Medulla oblongata (tissue), 1 donor: Measurements from ENCODE around the gene MEGF9.

ENCODE experiments used
- DNase-seq: peaks from one replicate; pipeline ENCODE4 v3.0.0-alpha.2; 2015; ENCODE audit errors: extremely low spot score

MEGF9 gene

GRCh38 chr9:120730654-120731514, 16.6 kb upstream of the MEGF9 start:
- DNase-seq = no peak

DNA sequence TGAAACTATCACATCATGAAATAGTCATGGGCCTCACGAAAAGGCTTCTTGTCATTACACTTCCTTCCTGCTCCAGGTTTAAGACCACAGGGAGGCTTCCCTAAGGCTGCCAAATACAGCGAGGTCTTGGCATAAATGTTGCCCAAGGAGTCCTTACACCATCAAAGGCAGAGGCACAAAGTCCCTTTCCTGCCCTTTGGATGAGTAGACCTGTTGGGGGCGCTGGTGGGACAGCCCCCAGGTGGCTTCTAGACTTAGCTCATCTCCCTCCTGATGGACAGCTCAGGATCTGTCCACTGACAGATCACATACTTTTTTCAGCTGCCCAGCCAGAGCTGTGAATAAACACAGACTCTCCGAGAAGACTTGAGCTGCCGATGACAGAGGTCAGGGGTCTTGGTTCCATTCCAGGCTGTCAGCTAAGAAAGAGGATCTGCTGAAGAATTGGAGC, 15.5 kb upstream of the MEGF9 start:
- no peak for DNase-seq

DNA sequence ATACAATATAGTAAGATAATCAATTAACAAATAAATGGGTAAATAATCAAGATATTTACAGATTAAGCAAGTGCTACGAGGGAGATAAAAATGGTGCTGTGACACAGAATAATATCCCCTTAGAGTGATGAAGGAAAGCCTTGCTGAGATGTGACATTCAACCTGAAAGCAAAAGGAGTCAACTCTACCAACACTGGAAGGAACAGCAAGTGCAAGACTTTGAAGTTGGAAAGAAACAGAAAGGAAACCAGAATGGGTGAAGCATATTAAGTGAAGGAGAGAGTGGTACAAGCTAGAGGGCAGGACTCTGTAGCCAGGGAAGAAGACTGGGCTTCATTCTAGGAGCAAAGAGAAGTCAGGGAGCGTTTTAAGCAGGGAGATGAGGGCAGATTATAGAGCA, 12.2 kb upstream of the MEGF9 start:
- DNase-seq = no peak

GRCh38 chr9:120725907-120726306, 11.6 kb upstream of the MEGF9 start:
- no peak for DNase-seq

DNA sequence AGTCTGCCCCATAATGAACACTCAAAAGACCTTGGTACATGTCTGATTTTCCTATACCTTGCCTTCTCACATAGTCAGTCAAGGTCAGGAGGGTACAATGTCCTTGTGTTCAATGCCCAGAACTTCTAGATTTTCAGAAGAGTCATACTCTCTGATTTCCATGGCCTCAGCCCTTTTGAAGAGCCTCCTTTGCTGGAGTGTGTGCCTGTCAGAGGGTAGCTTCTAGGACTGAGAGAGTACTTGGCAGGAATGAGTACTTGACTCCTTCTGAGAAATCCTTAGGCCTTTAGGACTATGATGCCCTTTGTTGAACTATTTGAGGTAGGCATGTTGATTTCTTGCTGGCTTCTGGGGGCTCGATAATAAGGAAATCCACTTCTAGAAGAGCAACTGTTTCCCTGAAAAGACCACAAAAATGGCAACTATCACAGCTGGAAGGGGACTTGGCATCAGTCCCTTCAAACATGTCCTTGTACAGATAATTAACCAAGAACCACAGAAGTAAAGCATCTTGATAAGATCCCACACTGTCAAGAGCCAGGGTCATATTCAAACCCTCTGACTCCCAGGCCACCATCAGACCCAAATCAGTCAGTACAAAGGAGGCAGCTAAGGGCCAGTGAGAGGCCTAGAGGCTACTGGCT, 10.6 kb upstream of the MEGF9 start:
- no peak for DNase-seq

GRCh38 chr9:120723565-120723964, 9.3 kb upstream of the MEGF9 start:
- DNase-seq = no peak

GRCh38 chr9:120720404-120720803, 6.1 kb upstream of the MEGF9 start:
- DNase-seq = no peak

DNA sequence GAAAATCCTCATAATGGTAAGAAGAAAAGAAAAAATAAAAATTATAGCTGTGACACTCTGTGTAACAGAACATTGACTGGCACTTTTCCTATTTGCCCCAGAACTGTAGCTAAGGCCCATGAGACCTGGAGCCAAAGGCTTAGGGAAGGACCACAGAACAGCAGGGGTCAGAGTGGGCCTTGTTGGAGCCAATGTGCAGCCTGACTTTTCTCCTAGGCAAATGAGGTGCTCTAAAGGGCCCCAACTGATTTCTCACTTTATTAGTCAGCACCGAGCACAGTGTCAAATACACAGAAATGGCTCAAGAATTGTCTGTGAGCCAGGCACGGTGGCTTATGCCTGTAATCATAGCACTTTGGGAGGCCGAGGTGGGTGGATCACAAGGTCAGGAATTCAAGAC, 4.0 kb upstream of the MEGF9 start:
- no peak for DNase-seq

GRCh38 chr9:120717176-120717575, 2.9 kb upstream of the MEGF9 start:
- DNase-seq = no peak

GRCh38 chr9:120716483-120716882, 2.2 kb upstream of the MEGF9 start:
- DNase-seq = no peak

DNA sequence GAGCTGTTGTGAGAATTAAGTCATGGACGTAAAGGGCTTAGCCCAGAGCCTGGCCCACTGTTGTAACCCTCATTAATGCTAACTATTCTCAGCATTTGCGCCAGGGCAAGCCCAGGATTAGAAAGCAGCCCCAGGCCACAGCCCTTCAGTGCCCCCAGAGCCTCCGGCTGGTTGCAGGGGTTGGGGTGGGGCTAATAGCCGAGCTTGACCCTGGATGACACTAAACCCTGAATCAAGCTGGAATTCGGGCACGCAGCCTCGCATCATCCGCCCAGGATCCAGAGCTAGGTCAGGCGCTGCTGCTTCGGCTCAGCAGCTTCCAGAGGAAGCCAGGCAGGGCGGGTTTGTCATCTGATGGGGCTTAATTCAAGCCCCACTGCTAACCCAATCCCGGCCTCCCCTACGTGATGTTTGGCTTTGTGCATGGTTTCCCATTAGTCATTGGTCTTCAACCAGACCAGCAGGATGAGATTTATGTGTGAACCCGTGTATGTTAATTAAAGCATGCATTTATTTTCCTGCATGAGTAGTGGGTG, 1.2 kb upstream of the MEGF9 start:
- DNase-seq = peak; percentile 74

GRCh38 chr9:120714846-120715388, 647 bp upstream of the MEGF9 start:
- no peak for DNase-seq

DNA sequence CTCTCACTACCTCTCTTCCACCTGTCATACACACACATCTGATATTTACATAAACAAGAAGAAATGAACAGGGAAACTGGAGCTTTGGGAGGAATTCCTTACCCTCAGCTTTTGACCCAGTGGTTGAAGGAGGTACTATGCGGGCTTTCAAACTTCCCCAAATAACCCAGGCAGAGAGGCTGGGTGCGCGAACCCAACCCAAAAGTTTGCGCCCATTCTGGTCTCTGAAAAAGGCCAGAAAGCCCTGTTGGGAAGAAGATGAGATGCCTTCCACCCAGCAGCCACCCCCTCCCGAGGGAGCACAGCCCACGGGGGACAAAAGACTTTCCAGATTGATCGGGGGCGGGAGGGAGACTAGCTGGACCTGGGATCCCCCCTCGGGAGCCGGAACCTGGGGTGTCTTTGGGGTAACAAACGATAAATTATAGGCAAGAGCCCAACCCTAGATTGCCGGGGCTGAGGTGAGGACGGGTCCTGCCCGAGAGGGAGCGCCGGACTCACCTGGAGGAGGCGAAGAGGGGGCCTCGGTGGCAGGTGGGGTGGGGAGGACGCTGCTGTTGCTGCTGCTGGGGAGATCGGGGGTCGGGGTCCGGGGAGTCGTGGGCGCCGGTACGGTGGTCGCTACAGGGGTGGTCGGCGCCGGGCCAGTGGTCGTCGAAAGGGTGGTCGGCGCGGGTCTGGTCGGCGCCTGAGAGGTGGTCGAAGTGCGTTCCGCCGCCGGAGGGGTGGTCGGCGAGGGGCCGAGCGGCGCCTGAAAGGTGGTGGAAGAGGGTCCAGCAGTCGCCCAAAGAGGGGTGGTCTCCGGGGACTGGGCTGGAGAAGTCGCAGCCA, 798 bp downstream of the MEGF9 start:
- peak; percentile 63 for DNase-seq

DNA sequence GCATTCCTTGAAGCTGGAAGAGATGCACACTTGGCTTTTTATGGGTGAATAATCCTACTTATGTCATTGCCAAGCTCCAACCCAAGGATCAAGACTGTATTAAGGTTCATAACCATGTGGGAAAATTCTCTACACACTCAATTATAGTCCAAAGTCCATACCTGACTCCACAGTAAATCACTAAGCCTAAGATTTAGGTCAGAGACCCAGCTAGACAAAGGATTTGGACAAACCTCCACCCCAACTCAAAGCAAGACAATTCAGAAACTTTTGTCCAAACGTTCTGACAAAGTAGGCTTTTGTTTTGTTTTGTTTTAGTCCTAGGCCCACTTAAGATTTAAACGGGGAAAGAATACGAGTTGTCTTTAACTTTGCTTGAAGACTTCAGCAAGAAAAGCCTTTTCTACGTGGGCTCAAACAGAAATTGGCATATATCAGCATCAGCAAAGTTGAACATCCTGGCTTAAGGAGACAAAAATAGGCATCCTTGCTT, 1.7 kb downstream of the MEGF9 start:
- peak; percentile 67 for DNase-seq

- no peak for DNase-seq
These were observed 2.3 kb downstream of the MEGF9 start for GRCh38 chr9:120711841-120712538.

- peak; percentile 63 for DNase-seq
These were observed 2.9 kb downstream of the MEGF9 start for GRCh38 chr9:120711354-120711753.

DNA sequence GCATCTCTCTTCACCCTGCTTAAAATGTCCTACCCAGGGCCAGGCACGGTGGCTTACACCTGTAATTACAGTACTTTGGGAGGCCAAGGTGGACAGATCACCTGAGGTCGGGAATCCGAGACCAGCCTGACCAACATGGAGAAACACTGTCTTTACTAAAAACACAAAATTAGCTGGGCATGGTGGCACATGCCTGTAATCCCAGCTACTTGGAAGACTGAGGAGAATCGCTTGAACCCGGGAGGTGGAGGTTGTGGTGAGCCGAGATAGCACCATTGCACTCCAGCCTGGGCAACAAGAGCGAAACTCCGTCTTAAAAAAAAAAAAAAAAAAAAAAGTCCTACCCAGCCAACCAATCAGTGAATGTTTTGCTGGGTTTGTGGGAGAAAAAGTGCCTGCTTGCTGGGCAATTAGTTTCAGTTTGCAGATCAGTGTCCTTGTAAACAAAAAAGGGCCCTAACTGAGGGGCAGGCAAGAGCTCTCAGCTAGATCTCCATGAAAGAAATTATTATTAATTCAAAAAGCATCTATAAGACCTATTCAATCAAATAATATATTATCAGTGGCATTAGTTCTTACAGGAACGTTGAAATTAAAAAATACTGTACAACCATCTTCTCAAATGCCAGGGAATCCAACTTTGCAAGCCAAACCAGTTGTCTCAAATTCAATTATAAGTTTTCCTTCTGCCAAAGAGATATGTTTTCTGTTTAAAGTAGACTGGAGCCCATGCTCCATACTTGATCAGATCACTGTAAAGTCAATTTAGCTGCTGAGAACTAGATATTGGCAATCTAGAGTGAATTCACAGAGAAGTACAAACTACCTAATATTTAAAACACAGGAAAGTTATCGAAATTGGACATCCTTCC, 3.9 kb downstream of the MEGF9 start:
- peak; percentile 87 for DNase-seq

GRCh38 chr9:120708526-120709224, 5.6 kb downstream of the MEGF9 start:
- DNase-seq = no peak

DNA sequence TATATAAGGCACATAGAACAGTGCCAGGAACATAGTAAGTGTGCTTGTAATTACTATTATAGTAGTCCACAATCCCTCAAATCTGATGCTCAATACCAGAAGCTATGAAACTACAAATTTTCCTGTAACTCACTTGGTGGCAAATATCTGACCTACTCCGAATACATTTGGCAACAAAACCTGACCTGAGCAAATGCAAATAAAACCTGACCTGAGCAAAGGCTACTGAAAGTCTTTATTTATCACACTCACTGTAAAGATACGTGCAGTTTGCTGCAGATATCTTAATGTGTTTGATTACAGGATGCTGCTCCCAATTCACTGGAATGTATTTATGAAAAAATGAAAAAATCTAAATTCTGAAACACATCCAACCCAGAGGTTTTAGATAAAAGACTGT, 7.1 kb downstream of the MEGF9 start:
- no peak for DNase-seq
